GM21723 (cell line): ENCODE results near the gene SKIC8.
"Not testable (repeated sequence)": the region's sequence is repeated elsewhere in the genome, so short reads cannot be mapped to it uniquely, and the experiment has no call there.

Experiments
- ATAC-seq: cut with Tn5 transposase; IDR thresholded peaks from one replicate; pipeline ENCODE4 v1.9.1; 2021; ENCODE audit warnings: mild to moderate bottlenecking, moderate library complexity; ENCODE audit not compliant: unreplicated experiment

The SKIC8 gene

GRCh38 chr15:78257681-78258080 is 41.7 kb downstream of the SKIC8 start:
- no peak for ATAC-seq

DNA sequence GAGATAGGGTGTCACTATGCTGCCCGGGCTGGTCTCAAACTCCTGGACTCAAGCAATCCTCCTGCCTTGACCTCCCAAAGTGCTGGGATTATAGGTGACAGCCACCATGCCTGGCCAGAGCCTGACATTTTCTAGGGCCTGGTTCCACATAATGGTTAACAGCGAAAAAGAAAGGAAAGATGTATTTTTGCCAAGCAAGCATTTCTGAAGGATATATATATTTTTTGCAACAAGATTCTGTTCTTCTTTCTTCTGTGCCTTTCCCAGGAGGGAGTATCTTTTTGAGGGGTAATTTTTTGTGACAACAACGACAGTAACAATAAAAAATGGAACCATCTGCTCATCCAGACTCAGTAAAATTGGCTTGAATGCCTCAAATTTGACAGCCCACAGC is 43.4 kb downstream of the SKIC8 start:
- ATAC-seq, result no peak

- no peak for ATAC-seq
These were observed 43.9 kb downstream of the SKIC8 start for GRCh38 chr15:78255421-78256043.

DNA sequence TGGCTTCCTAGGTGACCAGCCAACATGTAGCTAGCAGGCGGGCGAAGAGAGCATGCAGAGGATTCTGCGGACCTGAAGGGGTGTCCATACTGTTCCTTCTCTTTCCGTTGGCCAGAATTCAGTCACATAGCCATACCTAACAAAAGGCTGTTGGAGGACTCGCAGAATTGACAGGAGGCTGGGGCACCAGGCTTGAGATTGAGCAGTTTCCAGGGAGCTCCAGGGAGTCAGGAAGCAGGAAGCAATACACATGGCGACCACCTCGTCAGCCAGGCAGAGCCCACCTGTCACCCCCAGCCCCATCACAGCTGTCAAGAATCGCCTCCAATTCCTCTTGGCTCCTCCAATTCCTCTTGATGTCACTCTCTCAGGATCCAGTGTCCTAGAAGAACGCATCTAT is 48.3 kb downstream of the SKIC8 start:
- no peak for ATAC-seq

DNA sequence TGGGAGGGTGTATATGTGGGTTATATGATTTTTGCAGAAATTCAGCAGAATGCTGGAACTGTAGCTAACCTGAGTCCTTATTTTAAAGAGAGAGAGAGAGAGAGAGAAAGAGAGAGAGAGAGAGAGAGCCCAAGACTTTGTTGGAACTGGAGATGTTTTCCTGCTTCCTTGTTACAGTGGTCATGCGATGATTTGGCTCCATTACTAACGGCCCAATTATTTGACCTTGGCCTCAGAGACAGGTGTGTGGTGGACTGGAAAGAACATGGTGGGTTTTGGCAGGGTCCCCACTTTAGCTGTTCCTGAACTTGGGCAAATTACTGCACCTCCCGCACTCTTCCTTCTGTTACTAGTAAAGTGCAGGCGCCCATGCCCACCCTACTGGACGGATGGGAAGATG is 50.3 kb downstream of the SKIC8 start:
- no peak for ATAC-seq

DNA sequence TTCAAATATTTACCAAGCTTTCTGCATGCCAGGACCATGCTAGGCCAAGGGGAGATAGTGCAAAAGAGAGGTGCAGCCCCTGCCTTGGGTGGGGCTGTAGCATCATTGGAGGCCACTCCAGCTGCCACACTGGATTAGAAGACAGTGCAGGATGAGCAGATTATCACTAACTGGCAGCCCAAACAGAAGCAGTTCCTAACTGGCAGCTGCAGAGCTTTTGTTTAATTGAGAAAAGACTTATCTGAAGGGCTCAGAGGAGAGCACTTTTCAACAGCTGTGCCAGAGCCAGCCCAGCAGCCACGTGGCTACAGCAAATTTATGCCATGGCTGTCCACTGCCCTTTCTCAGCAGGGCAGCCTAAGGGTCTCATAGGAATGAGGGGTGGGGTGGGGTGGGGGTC is 51.5 kb downstream of the SKIC8 start:
- no peak for ATAC-seq

DNA sequence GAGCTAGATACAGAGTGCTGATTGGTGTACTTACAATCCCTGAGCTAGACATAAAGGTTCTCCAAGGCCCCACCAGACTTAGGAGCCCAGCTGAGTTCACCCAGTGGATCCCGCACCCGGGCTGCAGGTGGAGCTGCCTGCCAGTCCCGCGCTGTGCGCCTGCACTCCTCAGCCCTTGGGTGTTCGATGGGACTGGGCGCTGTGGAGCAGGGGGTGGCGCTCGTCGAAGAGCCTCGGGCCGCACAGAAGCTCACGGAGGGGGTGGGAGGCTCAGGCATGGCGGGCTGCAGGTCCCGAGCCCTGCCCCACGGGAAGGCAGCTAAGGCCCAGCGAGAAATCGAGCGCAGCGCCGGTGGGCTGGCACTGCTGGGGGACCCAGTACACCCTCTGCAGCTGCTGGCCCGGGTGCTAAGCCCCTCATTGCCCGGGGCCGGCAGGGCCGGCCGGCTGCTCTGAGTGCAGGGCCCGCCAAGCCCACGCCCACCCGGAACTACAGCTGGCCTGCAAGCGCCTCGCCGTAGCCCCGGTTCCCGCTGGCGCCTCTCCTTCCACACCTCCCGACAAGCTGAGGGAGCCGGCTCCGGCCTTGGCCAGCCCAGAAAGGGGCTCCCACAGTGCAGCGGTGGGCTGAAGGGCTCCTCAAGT is 53.3 kb downstream of the SKIC8 start:
- ATAC-seq, result not testable (repeated sequence)

DNA sequence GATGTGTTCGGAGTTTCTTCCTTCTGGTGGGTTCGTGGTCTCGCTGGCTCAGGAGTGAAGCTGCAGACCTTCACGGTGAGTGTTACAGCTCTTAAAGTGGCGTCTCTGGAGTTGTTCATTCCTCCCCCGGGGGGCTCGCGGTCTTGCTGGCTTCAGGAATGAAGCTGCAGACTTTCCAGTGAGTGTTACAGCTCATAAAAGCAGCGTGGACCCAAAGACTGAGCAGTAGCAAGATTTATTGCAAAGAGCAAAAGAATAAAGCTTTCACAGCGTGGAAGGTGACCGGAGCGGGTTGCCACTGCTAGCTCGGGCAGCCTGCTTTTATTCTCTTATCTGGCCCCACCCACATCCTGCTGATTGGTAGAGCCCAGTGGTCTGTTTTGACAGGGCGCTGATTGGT is 54.0 kb downstream of the SKIC8 start:
- not testable (repeated sequence) for ATAC-seq

GRCh38 chr15:78244893-78245292 is 54.5 kb downstream of the SKIC8 start:
- no peak for ATAC-seq

GRCh38 chr15:78244101-78244500 is 55.3 kb downstream of the SKIC8 start:
- ATAC-seq, result no peak

GRCh38 chr15:78243491-78243941 is 55.9 kb downstream of the SKIC8 start:
- no peak for ATAC-seq

DNA sequence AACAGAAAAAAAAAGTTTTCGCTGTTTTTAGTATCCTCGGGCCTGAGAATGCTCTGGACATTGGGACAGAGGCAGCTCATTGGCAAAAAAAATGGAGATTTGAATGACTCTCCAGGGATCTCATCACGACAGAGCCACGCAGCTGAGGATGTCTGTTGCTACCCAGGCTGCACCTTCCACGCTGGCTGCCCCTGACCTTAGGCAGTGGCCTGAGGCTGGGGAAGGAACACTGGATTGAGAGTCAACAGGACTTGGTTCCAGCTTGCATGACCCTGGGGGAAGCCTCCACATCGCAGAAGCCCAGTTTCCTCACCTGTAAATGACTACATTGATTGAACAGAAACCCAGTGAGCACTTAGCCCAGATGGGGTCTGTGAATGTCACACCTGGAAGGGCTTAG is 56.4 kb downstream of the SKIC8 start:
- no peak for ATAC-seq

DNA sequence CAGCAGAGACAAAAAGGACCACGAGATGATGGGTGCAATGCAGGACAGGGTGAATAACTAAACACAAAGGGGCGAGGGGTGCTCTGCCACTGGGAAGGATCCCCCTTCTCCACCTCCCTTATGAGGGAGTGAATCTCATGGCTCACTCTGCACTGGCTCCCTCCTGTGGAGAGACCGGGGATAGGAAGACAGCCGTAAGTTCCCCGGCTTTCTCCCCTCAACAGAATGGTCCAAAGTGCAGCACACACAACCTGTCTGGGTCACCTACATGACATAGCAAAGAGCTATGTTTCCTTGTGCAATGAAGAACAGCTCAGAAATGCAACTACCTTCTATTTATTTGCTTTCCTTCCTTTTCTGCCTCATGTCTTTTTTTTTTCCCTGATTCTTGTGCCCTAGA is 57.3 kb downstream of the SKIC8 start:
- no peak for ATAC-seq

- no peak for ATAC-seq
These were observed 58.4 kb downstream of the SKIC8 start for GRCh38 chr15:78241017-78241416.

- ATAC-seq, result no peak
These were observed 59.6 kb downstream of the SKIC8 start for GRCh38 chr15:78239811-78240210.

DNA sequence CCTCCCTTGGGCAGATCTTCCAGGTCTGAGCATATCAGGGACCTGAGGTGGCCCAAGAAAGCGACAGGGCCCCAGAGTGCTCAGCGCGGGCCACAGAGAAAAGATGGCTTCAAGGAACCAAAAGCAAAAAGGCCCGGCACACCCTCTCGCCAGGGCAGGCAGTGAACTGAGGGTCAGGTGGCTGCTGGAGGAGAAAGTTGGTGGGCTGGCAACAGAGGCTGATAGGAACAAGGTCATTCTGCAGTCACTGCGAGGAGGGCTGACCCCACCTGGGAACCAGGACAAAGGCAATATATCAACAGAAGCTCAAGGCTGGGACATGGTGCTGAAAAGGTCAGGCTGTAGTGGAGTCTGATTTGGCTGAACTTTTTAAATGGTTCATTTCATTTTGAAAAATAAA is 62.3 kb downstream of the SKIC8 start:
- no peak for ATAC-seq

DNA sequence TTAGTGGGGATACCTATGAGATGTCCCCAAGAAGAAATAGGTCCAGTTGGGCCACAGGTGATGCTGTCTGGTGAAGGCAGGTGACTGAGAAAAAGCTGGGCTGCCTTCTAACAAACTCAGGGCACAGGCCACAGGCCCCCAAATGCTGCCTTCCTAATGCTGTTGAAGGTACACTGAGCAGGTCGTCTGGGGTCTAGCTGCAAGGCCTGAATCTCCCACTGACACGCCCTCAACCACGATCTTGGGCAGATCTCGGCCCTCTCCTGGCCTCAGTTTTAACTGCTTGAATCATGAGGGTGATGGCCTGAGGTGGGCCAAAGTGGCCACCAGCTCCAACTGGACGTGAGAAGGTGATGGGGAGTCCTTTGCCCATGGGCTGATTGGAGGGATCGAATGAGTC is 62.9 kb downstream of the SKIC8 start:
- no peak for ATAC-seq

DNA sequence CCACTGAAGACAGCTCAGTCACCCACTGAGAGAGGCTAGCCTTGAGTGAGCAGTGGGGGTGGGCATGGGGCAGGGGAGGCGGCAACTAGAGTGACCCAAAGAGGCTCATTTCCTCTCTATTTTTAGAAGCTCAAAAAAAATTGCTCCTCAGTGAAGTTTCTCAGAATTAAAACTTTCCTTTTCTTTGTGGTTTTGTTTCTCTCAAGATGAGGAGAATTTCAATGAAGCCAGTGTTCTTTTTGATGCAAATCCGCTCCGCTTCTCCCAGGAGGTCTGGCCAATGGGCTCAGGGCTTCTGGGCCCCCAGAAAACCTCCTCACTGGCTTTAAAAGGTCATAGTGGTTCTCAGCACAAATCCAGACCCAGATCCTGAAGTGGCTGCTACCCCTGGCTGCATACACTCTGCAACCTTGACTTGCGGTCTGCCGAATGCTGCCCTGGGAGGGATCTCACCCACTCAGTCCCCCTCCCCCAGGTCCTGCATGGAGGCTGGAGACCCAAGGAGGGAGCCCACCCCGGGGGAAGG is 64.8 kb downstream of the SKIC8 start, which contains the start of gene ACSBG1:
Gene ACSBG1, minus strand, starts transcription at position 51 of the 526 bp plus-strand sequence. CDS start 64 bp downstream, outside the sequence.
- ATAC-seq, result no peak

DNA sequence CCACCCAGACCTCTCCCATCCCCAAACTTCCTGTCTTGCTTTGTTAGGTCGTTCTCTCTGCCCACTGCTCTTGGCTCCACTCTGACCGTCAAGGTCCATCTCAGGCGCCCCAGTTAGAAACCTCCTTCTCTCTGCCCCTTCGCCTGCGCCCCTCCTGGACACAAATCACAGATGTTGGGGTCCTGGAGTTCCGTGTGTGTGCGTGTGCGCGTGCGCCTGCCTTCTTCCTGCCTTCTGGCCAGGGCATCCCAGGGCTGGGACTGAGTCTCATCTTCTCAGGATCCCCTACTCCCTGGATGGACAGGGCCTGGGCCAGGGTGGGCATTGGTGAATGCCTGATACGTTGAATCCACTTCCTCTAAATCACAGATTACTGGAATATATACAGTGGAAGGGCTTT is 65.9 kb downstream of the SKIC8 start:
- ATAC-seq, result no peak
